Ovary (tissue), 9 donors: ENCODE data around the gene BRI3. TPM values are rescaled to one million over a fixed set of nuclear protein-coding genes. Genes with fewer than 3 reads are reported as not detected.

Experiments
- DNase-seq, 5 donors: peaks; one replicate each; pipeline ENCODE4 v3.0.0-alpha.2; 2019 to 2020
- H3K27ac ChIP-seq, 2 donors: fragments of 200-600 bp; one replicate each; pipeline versions ENCODE4 v1.5.1 to v1.8.0; 2019 to 2022
- H3K27me3 ChIP-seq: fragments of 200-600 bp; one replicate; pipeline ENCODE4 v1.8.0; 2022
- H3K36me3 ChIP-seq: fragments of 200-600 bp; sonication (generic); one replicate; pipeline ENCODE4 v1.5.1; 2019
- H3K4me1 ChIP-seq: one replicate; pipeline ENCODE4 v1.8.1; 2013; ENCODE audit warnings: mild to moderate bottlenecking, moderate library complexity; ENCODE audit not compliant: insufficient read depth
- H3K4me3 ChIP-seq: fragments of 200-600 bp; sonication (generic); one replicate; pipeline ENCODE4 v1.5.1; 2017
- H3K9me3 ChIP-seq, 2 donors: fragments of 200-600 bp in 1 of 2; sonication (generic) in 1 of 2; one replicate each; pipeline versions ENCODE4 v1.5.1 to v1.8.1; 2013 to 2019; ENCODE audit warnings: mild to moderate bottlenecking in 1 of 2, moderate library complexity in 1 of 2
- CTCF ChIP-seq, 3 donors: fragments of 450-650 bp in 2 of 3; fragments of 200-600 bp in 1 of 3; IDR thresholded peaks; one replicate each; pipeline versions ENCODE4 v1.5.1 to v1.8.0; 2016 to 2022; ENCODE audit warnings: antibody characterized with exemption in 3 of 3, mild to moderate bottlenecking in 1 of 3
- EP300 ChIP-seq: sonication (generic); formaldehyde crosslinking; IDR thresholded peaks from one replicate; pipeline ENCODE4 v1.6.1; 2017; ENCODE audit warnings: antibody characterized with exemption
- POLR2A ChIP-seq: fragments of 450-650 bp; IDR thresholded peaks from one replicate; pipeline ENCODE4 v1.6.1; 2017; ENCODE audit warnings: antibody characterized with exemption, mild to moderate bottlenecking, moderate library complexity
- WGBS, 3 donors: extraction: QIAGEN DNeasy Blood & Tissue Kit in 1 of 3; methylation state at CpG; one replicate each; pipeline versions ENCODE4 v1.1.5 to v1.1.7; 2013 to 2017; 5-methylcytosine and 5-hydroxymethylcytosine counted together
- intact Hi-C, 4 donors: fragments of 100-400 bp; cut with DNase I; formaldehyde crosslinking; loops; one replicate each; pipeline versions ENCODE4 v1.11.0 to v1.15.1; 2022 to 2023
- polyA plus RNA-seq, 2 donors: library from polyadenylated mRNA; stranded (reverse); fragments of 200-250 nt in 1 of 2; fragments of 350-450 nt in 1 of 2; fragmentation: Illumina TruSeq in 1 of 2; extraction: RNeasy Lipid Tissue Mini Kit (QIAGEN cat#74804) in 1 of 2; gene quantifications; one replicate each; pipeline ENCODE4 v1.2.3, GENCODE V29; 2013 to 2014
- total RNA-seq, 7 donors: library from RNA; depleted of rRNA in 2 of 7; stranded (reverse); fragments of >200 nt in 2 of 7; fragmentation: NEBNext Ultra II Directional in 3 of 7; extraction: Animal tissue kit (Norgen Biotek cat#: 25700) in 3 of 7; gene quantifications; one replicate each; pipeline versions ENCODE4 v1.1.0 to v1.2.4, GENCODE V29; 2016 to 2023
- donor health status: DM: no; HTN: no; CAD: no; lungs with moderate emphysema.
- donor health status: DM: no; HTN: no; CAD: no.
- donor health status: Bipolar disorder and iron deficiency.
- donor health status: DM: yes; HTN: yes; CAD: no.
- donor health status: DM: no; HTN: no; CAD: no.
- donor health status: DM: yes; HTN: yes; CAD: no.

BRI3 gene
- total and polyA plus RNA-seq, 9 donors: 19.9 to 161 (median 133) TPM

- intact Hi-C loops: no loop called here
These were observed 42.5 kb upstream of the BRI3 start for GRCh38 chr7:98238976-98239375.

GRCh38 chr7:98240961-98241673 is 40.4 kb upstream of the BRI3 start:
- DNase-seq: no peak
- H3K36me3 ChIP-seq: no peaks in the 10 kb centered on the region
- no peak overlapping the region for H3K4me3 ChIP-seq
- intact Hi-C loops: no loop called here
- H3K4me1 ChIP-seq: no peaks in the 10 kb centered on the region
- H3K27me3 ChIP-seq: no peaks in the 10 kb centered on the region
- H3K9me3 ChIP-seq: no peaks in the 10 kb centered on the region
- TF ChIP-seq POLR2A (no peak), EP300 (no peak), CTCF (IDR thresholded peaks at IDR 0.05) (no peak)
- WGBS, 3 donors: 67 to 73% (median 69%) methylated on average over 19 of the region's 19 CpGs
- H3K27ac ChIP-seq: no peak overlapping the region

More at GRCh38 chr7:98238976-98239375, 42.5 kb upstream of the BRI3 start:
- Histone ChIP-seq H3K4me3 (no peak overlapping the region), H3K36me3 (no peaks in the 10 kb centered on the region), H3K4me1 (no peaks in the 10 kb centered on the region), H3K27me3 (no peaks in the 10 kb centered on the region), H3K9me3 (no peaks in the 10 kb centered on the region), H3K27ac (no peak overlapping the region)
- TF ChIP-seq CTCF (IDR thresholded peaks at IDR 0.05) (no peak), EP300 (no peak), POLR2A (no peak)
- WGBS, 3 donors: 88 to 92% (median 89%) methylated on average over 9 of the region's 9 CpGs
- no peak for DNase-seq

- no peak for DNase-seq
- H3K27me3 ChIP-seq: no peaks in the 10 kb centered on the region
- no peaks in the 10 kb centered on the region for H3K9me3 ChIP-seq
- no peaks in the 10 kb centered on the region for H3K4me1 ChIP-seq
- H3K27ac ChIP-seq: no peak overlapping the region
- H3K4me3 ChIP-seq: no peak overlapping the region
- no peaks in the 10 kb centered on the region for H3K36me3 ChIP-seq
- intact Hi-C loops: no loop called here
- WGBS, 3 donors: 86 to 88% (median 88%) methylated on average over 15 to 16 of the region's 16 CpGs
- no peak for TF ChIP-seq EP300
- no peak for TF ChIP-seq POLR2A
- TF ChIP-seq CTCF (IDR thresholded peaks at IDR 0.05): no peak
These were observed 39.7 kb upstream of the BRI3 start for GRCh38 chr7:98241674-98242241.

GRCh38 chr7:98242342-98242741 is 39.1 kb upstream of the BRI3 start:
- Histone ChIP-seq H3K27me3 (no peaks in the 10 kb centered on the region), H3K4me1 (no peaks in the 10 kb centered on the region), H3K4me3 (no peak overlapping the region), H3K27ac (no peak overlapping the region), H3K36me3 (no peaks in the 10 kb centered on the region), H3K9me3 (no peaks in the 10 kb centered on the region)
- intact Hi-C loops: no loop called here
- no peak for TF ChIP-seq CTCF (IDR thresholded peaks at IDR 0.05)
- TF ChIP-seq POLR2A: no peak
- no peak for TF ChIP-seq EP300
- no peak for DNase-seq
- WGBS, 3 donors: 87 to 98% (median 94%) methylated on average over 1 of the region's 1 CpG
